GM12878 (cell line): ENCODE data around the gene HRH3. TPM values are rescaled to one million over a fixed set of nuclear protein-coding genes. Genes with fewer than 3 reads are reported as not detected.
A peak's percentile ranks its signal among the peaks of the same experiment; 100 is the strongest.

Experiments used
- ATAC-seq: fragments of 200-7000 bp; cut with Tn5 transposase; 3 replicates; pipeline ENCODE4 v1.9.1; 2020; ENCODE audit warnings: mild to moderate bottlenecking, moderate library complexity
- BruUV-seq: library from RNA; stranded (reverse); fragments of 400-500 nt; replicated peaks from 2 replicates; lab custom pipeline; 2021; lab: Mats Ljungman, UMichigan
- CTCF ChIA-PET: fragments of 300-600 bp; sonication (Branson Sonifier 250); formaldehyde crosslinking; extraction: SDS; loops from one replicate; lab custom pipeline; 2021; ENCODE audit warnings: inconsistent platforms; lab: Yijun Ruan, JAX
- POLR2A ChIA-PET: fragments of 350-600 bp; formaldehyde crosslinking; extraction: SDS; loops from one replicate; lab custom pipeline; 2021; ENCODE audit warnings: inconsistent platforms; lab: Charles Lee
- RAD21 ChIA-PET: fragments of 300-600 bp; sonication (Branson Sonifier 250); formaldehyde crosslinking; loops from one replicate; lab custom pipeline; 2023; ENCODE audit warnings: antibody characterized with exemption; ENCODE audit not compliant: unreplicated experiment; lab: Charles Lee
- SMC1A ChIA-PET: fragments of 300-600 bp; sonication (Branson Sonifier 250); formaldehyde crosslinking; loops from one replicate; lab custom pipeline; 2023; ENCODE audit not compliant: unreplicated experiment, uncharacterized antibody; lab: Charles Lee
- DNase-seq: peaks from one replicate; pipeline ENCODE4 v3.0.0-alpha.2; 2011; ENCODE audit warnings: low read depth, low spot score
- FAIRE-seq: peaks from 3 replicates; lab custom pipeline; 2011; peaks lifted over from hg19 to GRCh38; lab: Jason Lieb, UNC
- H2AFZ ChIP-seq: 2 replicates; pipeline ENCODE4 v1.6.0; 2011; ENCODE audit warnings: low read depth, low read length, control low read depth; ENCODE audit not compliant: control insufficient read depth
- H3K27ac ChIP-seq: 2 replicates; pipeline ENCODE4 v1.5.1; 2011; ENCODE audit warnings: control low read depth; ENCODE audit not compliant: control insufficient read depth, insufficient read depth
- H3K27me3 ChIP-seq, 2 experiments: replicated peaks in 1 of 2; 2 replicates each; pipeline versions ENCODE4 v1.6.0 to v1.6.1; 2011; ENCODE audit warnings: low read length in 1 of 2; ENCODE audit not compliant: control insufficient read depth in 2 of 2, insufficient read depth in 2 of 2
- H3K36me3 ChIP-seq, 2 experiments: 2 replicates each; pipeline ENCODE4 v1.5.1; 2011; ENCODE audit warnings: low read length in 1 of 2; ENCODE audit not compliant: control insufficient read depth in 2 of 2, insufficient read depth in 2 of 2
- H3K4me1 ChIP-seq: 2 replicates; pipeline ENCODE4 v1.6.1; 2011; ENCODE audit warnings: mild to moderate bottlenecking, low read length, moderate library complexity, mixed read lengths; ENCODE audit not compliant: control insufficient read depth, insufficient read depth
- H3K4me2 ChIP-seq: 2 replicates; pipeline ENCODE4 v1.6.0; 2011; ENCODE audit warnings: control low read depth; ENCODE audit not compliant: control insufficient read depth, insufficient read depth
- H3K4me3 ChIP-seq: fragments of 200-600 bp; sonication (generic); 2 replicates; pipeline ENCODE4 v1.5.1; 2016
- H3K79me2 ChIP-seq: 2 replicates; pipeline ENCODE4 v1.6.0; 2011; ENCODE audit warnings: low read length; ENCODE audit not compliant: control insufficient read depth, insufficient read depth
- H3K9ac ChIP-seq: 2 replicates; pipeline ENCODE4 v1.8.0; 2011; ENCODE audit warnings: low read length, control low read depth, mixed read lengths; ENCODE audit not compliant: control insufficient read depth, insufficient read depth
- H3K9me3 ChIP-seq: replicated peaks from 3 replicates; pipeline ENCODE4 v1.5.1; 2011; ENCODE audit warnings: mild to moderate bottlenecking, low read length; ENCODE audit not compliant: control insufficient read depth, insufficient read depth
- H4K20me1 ChIP-seq: 2 replicates; pipeline ENCODE4 v1.6.0; 2011; ENCODE audit not compliant: control insufficient read depth, insufficient read depth
- HCFC1 ChIP-seq: fragments of 150-350 bp; IDR thresholded peaks from 2 replicates; pipeline ENCODE4 v1.6.1; 2014; ENCODE audit warnings: low read length
- JUNB ChIP-seq: IDR thresholded peaks from 2 replicates; pipeline ENCODE4 v1.6.1; 2016; ENCODE audit warnings: antibody characterized with exemption, mild to moderate bottlenecking
- MEF2B ChIP-seq: fragments of 450-650 bp; IDR thresholded peaks from 2 replicates; pipeline ENCODE4 v1.6.1; 2018; ENCODE audit warnings: mild to moderate bottlenecking, moderate library complexity; ENCODE audit not compliant: partially characterized antibody, poor library complexity, severe bottlenecking
- MYB ChIP-seq: fragments of 150-350 bp; IDR thresholded peaks from 2 replicates; pipeline ENCODE4 v1.6.1; 2014; ENCODE audit warnings: mild to moderate bottlenecking, low read depth, low read length, borderline replicate concordance
- MYC ChIP-seq: IDR thresholded peaks from 2 replicates; pipeline ENCODE4 v1.6.1; 2011; ENCODE audit warnings: mild to moderate bottlenecking, low read length, moderate library complexity, inconsistent platforms; ENCODE audit not compliant: insufficient read depth, insufficient replicate concordance, insufficient read length, severe bottlenecking
- RELA ChIP-seq: fragments of 450-650 bp; IDR thresholded peaks from 2 replicates; pipeline ENCODE4 v1.8.0; 2014; ENCODE audit warnings: borderline replicate concordance; ENCODE audit not compliant: partially characterized antibody
- SMARCA5 ChIP-seq: fragments of 450-650 bp; IDR thresholded peaks from 2 replicates; pipeline ENCODE4 v1.6.1; 2017; ENCODE audit warnings: mild to moderate bottlenecking
- SREBF2 ChIP-seq: IDR thresholded peaks from 2 replicates; pipeline ENCODE4 v1.6.1; 2012; ENCODE audit warnings: mild to moderate bottlenecking, low read length
- SRF ChIP-seq, 2 experiments: IDR thresholded peaks; 2 replicates each; pipeline ENCODE4 v1.6.1; 2011; ENCODE audit warnings: low read depth in 2 of 2, low read length in 2 of 2, mild to moderate bottlenecking in 1 of 2, moderate library complexity in 1 of 2
- WGBS: methylation state at CpG from one replicate; pipeline ENCODE4 v1.1.6; 2016; ENCODE audit warnings: low lambda C conversion rate; ENCODE audit not compliant: insufficient replicate concordance, insufficient coverage; ENCODE audit errors: missing lambda C conversion rate; 5-methylcytosine and 5-hydroxymethylcytosine counted together
- in situ Hi-C: fragments of 300-500 bp; cut with MboI; formaldehyde crosslinking; loops from 9 replicates; pipeline ENCODE4 v1.14.3; 2018; ENCODE audit warnings: mixed read lengths
- intact Hi-C: fragments of 100-400 bp; cut with micrococcal nuclease; formaldehyde crosslinking; loops from one replicate; pipeline ENCODE4 v1.14.2; 2022; ENCODE audit not compliant: unreplicated experiment
- polyA plus RNA-seq, 11 experiments: library from polyadenylated mRNA; depleted of rRNA in 4 of 11; unstranded in 6 of 11; stranded (reverse) in 5 of 11; fragments of >200 nt; fragmentation: Nextera tagmentation in 4 of 11; fragmentation: Illumina TruSeq in 1 of 11; extraction: Ambion mirVana in 4 of 11; extraction: Trizol in 1 of 11; gene quantifications; 1 replicate in 1 of 11; 2 replicates in 10 of 11; pipeline versions ENCODE4 v1.2.1 to v1.2.3, GENCODE V29; 2011 to 2016; ENCODE audit warnings: inconsistent platforms in 2 of 11, missing spikeins in 2 of 11, low read depth in 1 of 11
- total RNA-seq, 4 experiments: library from RNA; depleted of rRNA in 3 of 4; stranded (reverse); fragments of >200 nt in 3 of 4; fragmentation: Illumina TruSeq in 1 of 4; extraction: Trizol in 1 of 4; gene quantifications; 2 replicates each; pipeline versions ENCODE4 v1.2.1 to v1.2.3, GENCODE V29; 2013 to 2021
- TF ChIP-seq, protein P1 (sequence below): fragments of 450-650 bp; IDR thresholded peaks from 2 replicates; pipeline ENCODE4 v1.6.1; 2017; ENCODE audit warnings: borderline replicate concordance
- TF ChIP-seq, protein P2 (sequence below): fragments of 450-650 bp; IDR thresholded peaks from 2 replicates; pipeline ENCODE4 v1.6.1; 2014; ENCODE audit warnings: mild to moderate bottlenecking
- TF ChIP-seq, protein P3 (sequence below): fragments of 450-650 bp; IDR thresholded peaks from 2 replicates; pipeline ENCODE4 v1.6.1; 2016; ENCODE audit warnings: mild to moderate bottlenecking
- TF ChIP-seq, protein P4 (sequence below): IDR thresholded peaks from 2 replicates; pipeline ENCODE4 v1.6.1; 2012; ENCODE audit warnings: low read length, inconsistent platforms

The HRH3 gene
- total and polyA plus RNA-seq, 10 of the 15 experiments (the other 5 are each of a cell fraction or from before 2014, with no cell fraction given): not detected

DNA sequence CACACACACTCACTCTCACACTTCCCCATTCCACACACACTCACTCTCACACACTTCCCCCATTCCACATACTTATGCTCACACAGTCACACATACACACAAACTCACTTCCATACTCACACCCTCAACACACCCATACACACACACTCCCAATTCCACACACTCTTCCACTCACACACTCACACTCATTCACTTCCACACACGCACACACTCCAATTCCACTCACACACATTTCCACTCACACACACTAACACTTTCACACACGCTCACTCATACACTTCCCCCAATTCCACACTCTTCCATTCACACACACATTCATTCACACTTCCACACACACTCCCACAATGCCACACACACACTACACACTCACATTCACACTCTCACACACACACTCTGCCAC, 10.2 kb upstream of the HRH3 start:
- intact Hi-C loops: no loop called here
- TF ChIP-seq, protein P1, sequence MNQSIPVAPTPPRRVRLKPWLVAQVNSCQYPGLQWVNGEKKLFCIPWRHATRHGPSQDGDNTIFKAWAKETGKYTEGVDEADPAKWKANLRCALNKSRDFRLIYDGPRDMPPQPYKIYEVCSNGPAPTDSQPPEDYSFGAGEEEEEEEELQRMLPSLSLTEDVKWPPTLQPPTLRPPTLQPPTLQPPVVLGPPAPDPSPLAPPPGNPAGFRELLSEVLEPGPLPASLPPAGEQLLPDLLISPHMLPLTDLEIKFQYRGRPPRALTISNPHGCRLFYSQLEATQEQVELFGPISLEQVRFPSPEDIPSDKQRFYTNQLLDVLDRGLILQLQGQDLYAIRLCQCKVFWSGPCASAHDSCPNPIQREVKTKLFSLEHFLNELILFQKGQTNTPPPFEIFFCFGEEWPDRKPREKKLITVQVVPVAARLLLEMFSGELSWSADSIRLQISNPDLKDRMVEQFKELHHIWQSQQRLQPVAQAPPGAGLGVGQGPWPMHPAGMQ: 0 out of 2 replicates have a peak, but pooled peaks have one; percentile 29
- TF ChIP-seq SREBF2: no peak
- TF ChIP-seq, all 136 proteins: peak for 1

DNA sequence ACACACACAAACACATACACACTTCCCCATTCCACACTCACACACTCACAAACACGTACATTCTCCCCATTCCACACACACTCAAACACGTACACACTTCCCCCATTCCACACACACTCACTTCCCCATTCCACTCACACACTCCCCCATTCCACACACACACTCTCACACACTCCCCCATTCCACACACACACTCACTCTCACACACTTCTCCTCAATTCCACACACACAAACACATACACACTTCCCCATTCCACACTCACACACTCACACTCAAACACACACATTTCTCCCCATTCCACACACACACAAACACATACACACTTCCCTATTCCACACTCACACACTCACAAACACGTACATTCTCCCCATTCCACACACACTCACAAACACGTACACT, 9.6 kb upstream of the HRH3 start:
- TF ChIP-seq MYB: no peak
- no peak for TF ChIP-seq RELA
- TF ChIP-seq MEF2B: no peak
- no peak for TF ChIP-seq MYC
- TF ChIP-seq HCFC1: no peak
- TF ChIP-seq SRF (IDR thresholded peaks at IDR 0.05; ENCODE audit: low read depth in 2 of 2, low read length in 2 of 2): no peak
- TF ChIP-seq SMARCA5: no peak
- no peak for TF ChIP-seq JUNB
- TF ChIP-seq, protein P2, sequence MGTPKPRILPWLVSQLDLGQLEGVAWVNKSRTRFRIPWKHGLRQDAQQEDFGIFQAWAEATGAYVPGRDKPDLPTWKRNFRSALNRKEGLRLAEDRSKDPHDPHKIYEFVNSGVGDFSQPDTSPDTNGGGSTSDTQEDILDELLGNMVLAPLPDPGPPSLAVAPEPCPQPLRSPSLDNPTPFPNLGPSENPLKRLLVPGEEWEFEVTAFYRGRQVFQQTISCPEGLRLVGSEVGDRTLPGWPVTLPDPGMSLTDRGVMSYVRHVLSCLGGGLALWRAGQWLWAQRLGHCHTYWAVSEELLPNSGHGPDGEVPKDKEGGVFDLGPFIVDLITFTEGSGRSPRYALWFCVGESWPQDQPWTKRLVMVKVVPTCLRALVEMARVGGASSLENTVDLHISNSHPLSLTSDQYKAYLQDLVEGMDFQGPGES: no peak
- TF ChIP-seq, protein P3, sequence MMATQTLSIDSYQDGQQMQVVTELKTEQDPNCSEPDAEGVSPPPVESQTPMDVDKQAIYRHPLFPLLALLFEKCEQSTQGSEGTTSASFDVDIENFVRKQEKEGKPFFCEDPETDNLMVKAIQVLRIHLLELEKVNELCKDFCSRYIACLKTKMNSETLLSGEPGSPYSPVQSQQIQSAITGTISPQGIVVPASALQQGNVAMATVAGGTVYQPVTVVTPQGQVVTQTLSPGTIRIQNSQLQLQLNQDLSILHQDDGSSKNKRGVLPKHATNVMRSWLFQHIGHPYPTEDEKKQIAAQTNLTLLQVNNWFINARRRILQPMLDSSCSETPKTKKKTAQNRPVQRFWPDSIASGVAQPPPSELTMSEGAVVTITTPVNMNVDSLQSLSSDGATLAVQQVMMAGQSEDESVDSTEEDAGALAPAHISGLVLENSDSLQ: no peak
- TF ChIP-seq, protein P4, sequence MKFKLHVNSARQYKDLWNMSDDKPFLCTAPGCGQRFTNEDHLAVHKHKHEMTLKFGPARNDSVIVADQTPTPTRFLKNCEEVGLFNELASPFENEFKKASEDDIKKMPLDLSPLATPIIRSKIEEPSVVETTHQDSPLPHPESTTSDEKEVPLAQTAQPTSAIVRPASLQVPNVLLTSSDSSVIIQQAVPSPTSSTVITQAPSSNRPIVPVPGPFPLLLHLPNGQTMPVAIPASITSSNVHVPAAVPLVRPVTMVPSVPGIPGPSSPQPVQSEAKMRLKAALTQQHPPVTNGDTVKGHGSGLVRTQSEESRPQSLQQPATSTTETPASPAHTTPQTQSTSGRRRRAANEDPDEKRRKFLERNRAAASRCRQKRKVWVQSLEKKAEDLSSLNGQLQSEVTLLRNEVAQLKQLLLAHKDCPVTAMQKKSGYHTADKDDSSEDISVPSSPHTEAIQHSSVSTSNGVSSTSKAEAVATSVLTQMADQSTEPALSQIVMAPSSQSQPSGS: no peak
- BruUV-seq: no TSS peak
- no peaks in the 10 kb centered on the region; the same call in 2 of the 3 replicates for H3K9me3 ChIP-seq
- no peaks in the 10 kb centered on the region for H3K4me1 ChIP-seq
- in situ Hi-C loops (no loop called here), intact Hi-C loops (no loop called here)
- DNase-seq (no peak), FAIRE-seq (no peak), ATAC-seq (no peak)
- ChIA-PET RAD21 (no interaction called here), SMC1A (no interaction called here), POLR2A (no interaction called here), CTCF (no interaction called here)
- no peaks in the 10 kb centered on the region; a peak in 2 of 4 replicates for H3K27me3 ChIP-seq
- H4K20me1 ChIP-seq: no peaks in the 10 kb centered on the region
- H3K27ac ChIP-seq: no peak overlapping the region
- H3K9ac ChIP-seq: no peak overlapping the region
- no peaks in the 10 kb centered on the region for H3K79me2 ChIP-seq
- no peak overlapping the region for H3K4me3 ChIP-seq
- 17% methylated on average over 4 of the region's 4 CpGs for WGBS
- H3K36me3 ChIP-seq: no peaks in the 10 kb centered on the region
- H2AFZ ChIP-seq: no peak overlapping the region
- H3K4me2 ChIP-seq: no peak overlapping the region

More for the DNA sequence above, 10.2 kb upstream of the HRH3 start:
- Histone ChIP-seq H3K36me3 (no peaks in the 10 kb centered on the region), H3K79me2 (no peaks in the 10 kb centered on the region), H3K9ac (no peak overlapping the region), H2AFZ (no peak overlapping the region), H3K4me1 (no peaks in the 10 kb centered on the region), H4K20me1 (no peaks in the 10 kb centered on the region), H3K4me3 (no peak overlapping the region), H3K4me2 (no peak overlapping the region), H3K9me3 (no peaks in the 10 kb centered on the region; the same call in 2 of the 3 replicates), H3K27me3 (no peaks in the 10 kb centered on the region; a peak in 2 of 4 replicates), H3K27ac (no peak overlapping the region)
- RAD21 ChIA-PET: no interaction called here
- no peak for FAIRE-seq
- POLR2A ChIA-PET: no interaction called here
- DNase-seq: no peak
- SMC1A ChIA-PET: no interaction called here
- CTCF ChIA-PET: no interaction called here
- ATAC-seq: no peak
- in situ Hi-C loops: no loop called here
- BruUV-seq: no TSS peak
- 74% methylated on average over 2 of the region's 2 CpGs for WGBS
